Endothelial cell of umbilical vein (primary cell): Measurements from ENCODE around the gene RARA. TPM values are rescaled to one million over a fixed set of nuclear protein-coding genes. Genes with fewer than 3 reads are reported as not detected.

Experiments used
- BruUV-seq: library from RNA; stranded (reverse); fragments of 400-500 nt; replicated peaks from 2 replicates; lab custom pipeline; 2021; lab: Mats Ljungman, UMichigan
- CTCF ChIA-PET: fragments of 300-600, 350-600 bp; sonication (Branson Sonifier 250); formaldehyde crosslinking; loops from one replicate; lab custom pipeline; 2021; ENCODE audit warnings: antibody characterized with exemption, inconsistent platforms; lab: Charles Lee
- POLR2A ChIA-PET: fragments of 300-600, 350-600 bp; sonication (Branson Sonifier 250); formaldehyde crosslinking; loops from one replicate; lab custom pipeline; 2021; ENCODE audit warnings: antibody characterized with exemption, inconsistent platforms; lab: Charles Lee
- DNase-seq: peaks from one replicate; pipeline ENCODE4 v3.0.0-alpha.2; 2011; ENCODE audit warnings: low read depth, low spot score
- FAIRE-seq: peaks from 2 replicates; lab custom pipeline; 2011; peaks lifted over from hg19 to GRCh38; lab: Jason Lieb, UNC
- H2AFZ ChIP-seq: 2 replicates; pipeline ENCODE4 v1.6.0; 2012; ENCODE audit warnings: low read depth, low read length, control low read depth, inconsistent platforms
- H3K27ac ChIP-seq: 2 replicates; pipeline ENCODE4 v1.5.1; 2011; ENCODE audit warnings: low read depth, mild to moderate bottlenecking, control low read depth, low read length, moderate library complexity; ENCODE audit not compliant: insufficient read depth
- H3K27me3 ChIP-seq, 2 experiments: 2 replicates each; pipeline versions ENCODE4 v1.6.0 to v1.6.1; 2011; ENCODE audit warnings: low read length in 2 of 2, mixed read lengths in 1 of 2; ENCODE audit not compliant: control insufficient read depth in 2 of 2, insufficient read depth in 2 of 2
- H3K36me3 ChIP-seq, 2 experiments: 2 replicates in 1 of 2; 3 replicates in 1 of 2; pipeline ENCODE4 v1.5.1; 2011; ENCODE audit warnings: low read length in 2 of 2, mild to moderate bottlenecking in 1 of 2, moderate library complexity in 1 of 2; ENCODE audit not compliant: control insufficient read depth in 2 of 2, insufficient read depth in 2 of 2; ENCODE audit errors: extremely low read depth in 1 of 2
- H3K4me1 ChIP-seq: 3 replicates; pipeline ENCODE4 v1.5.1; 2011; ENCODE audit warnings: mild to moderate bottlenecking, low read length; ENCODE audit not compliant: control insufficient read depth, insufficient read depth; ENCODE audit errors: extremely low read depth
- H3K4me2 ChIP-seq: 2 replicates; pipeline ENCODE4 v1.6.1; 2011; ENCODE audit warnings: low read length, control low read depth, mixed read lengths; ENCODE audit not compliant: insufficient read depth
- H3K4me3 ChIP-seq, 3 experiments: fragments of 200-600 bp in 1 of 3; sonication (generic), shearing (Covaris generic) in 1 of 3; replicated peaks in 1 of 3; 2 replicates each; pipeline ENCODE4 v1.5.1; 2011 to 2016; ENCODE audit warnings: control low read depth in 3 of 3, low read length in 3 of 3, mild to moderate bottlenecking in 2 of 3, inconsistent platforms in 1 of 3, low read depth in 1 of 3, moderate library complexity in 1 of 3; ENCODE audit not compliant: insufficient read depth in 1 of 3
- H3K79me2 ChIP-seq: 2 replicates; pipeline ENCODE4 v1.6.0; 2012; ENCODE audit warnings: low read length, inconsistent platforms; ENCODE audit not compliant: control insufficient read depth, insufficient read depth
- H3K9ac ChIP-seq: replicated peaks from 2 replicates; pipeline ENCODE3; 2011; ENCODE audit warnings: low read length, control low read depth; ENCODE audit not compliant: insufficient read depth; ENCODE audit errors: extremely low read depth
- H3K9me1 ChIP-seq: replicated peaks from 3 replicates; pipeline ENCODE4 v1.6.0; 2011; ENCODE audit warnings: mild to moderate bottlenecking, low read length; ENCODE audit not compliant: control insufficient read depth, insufficient read depth; ENCODE audit errors: extremely low read depth
- H3K9me3 ChIP-seq: replicated peaks from 2 replicates; pipeline ENCODE4 v1.5.1; 2012; ENCODE audit warnings: low read length, inconsistent platforms; ENCODE audit not compliant: control insufficient read depth, insufficient read depth
- H4K20me1 ChIP-seq: replicated peaks from 2 replicates; pipeline ENCODE3; 2011; ENCODE audit warnings: mild to moderate bottlenecking, low read length; ENCODE audit not compliant: control insufficient read depth, insufficient read depth; ENCODE audit errors: extremely low read depth
- CTCF ChIP-seq, 2 donors: IDR thresholded peaks; 1 replicate in 1 of 2; 2 replicates in 1 of 2; pipeline ENCODE4 v1.5.1; 2011; ENCODE audit warnings: low read length in 2 of 2, mild to moderate bottlenecking in 2 of 2, moderate library complexity in 2 of 2, control low read depth in 1 of 2, inconsistent platforms in 1 of 2, low read depth in 1 of 2; ENCODE audit not compliant: insufficient read depth in 1 of 2; ENCODE audit errors: extremely low read depth in 1 of 2
- GATA2 ChIP-seq: IDR thresholded peaks from 2 replicates; pipeline ENCODE4 v1.7.0; 2011; ENCODE audit warnings: low read depth, mild to moderate bottlenecking, moderate library complexity, mixed read lengths, low read length; ENCODE audit not compliant: insufficient read length, insufficient read depth
- JUN ChIP-seq: IDR thresholded peaks from 2 replicates; pipeline ENCODE4 v1.6.1; 2011; ENCODE audit warnings: borderline replicate concordance, low read depth; ENCODE audit not compliant: insufficient read length, insufficient read depth
- MYC ChIP-seq: IDR thresholded peaks from one replicate; pipeline ENCODE4 v1.6.1; 2011; ENCODE audit warnings: mild to moderate bottlenecking, low read depth, low read length
- POLR2AphosphoS5 ChIP-seq: IDR thresholded peaks from 2 replicates; pipeline ENCODE4 v1.6.1; 2012; ENCODE audit warnings: low read depth, mild to moderate bottlenecking, control low read depth, low read length, moderate library complexity; ENCODE audit not compliant: insufficient read depth
- dilution Hi-C: fragments of 300-500 bp; cut with MboI; formaldehyde crosslinking; loops from one replicate; pipeline ENCODE4 v1.15.0; 2019; ENCODE audit warnings: low sequenced_read_pairs; ENCODE audit not compliant: extremely low pct_ligation_motif_present
- intact Hi-C: fragments of 100-400 bp; cut with micrococcal nuclease; formaldehyde crosslinking; loops from one replicate; pipeline ENCODE4 v1.10.0; 2022
- polyA plus RNA-seq, 4 experiments: library from polyadenylated mRNA; depleted of rRNA in 3 of 4; stranded (reverse) in 3 of 4; unstranded in 1 of 4; fragments of >200 nt; gene quantifications; 2 replicates each; pipeline versions ENCODE4 v1.2.1 to v1.2.3, GENCODE V29; 2011 to 2012; ENCODE audit warnings: missing spikeins in 1 of 4
- total RNA-seq: library from RNA; stranded (reverse); gene quantifications from 2 replicates; pipeline ENCODE4 v1.2.3, GENCODE V29; 2021

RARA gene
- total and polyA plus RNA-seq, 2 donors (not counting 3 experiments of a cell fraction or from before 2014, with no cell fraction given) = 11.9 to 37.8 TPM

GRCh38 chr17:40318830-40319391 is 9.9 kb downstream of the RARA start:
- intact Hi-C loops = loop anchor here (1.0 kb wide), 1 partner anchor 24 kb away; no protein-coding TSS in a partner anchor
- peak overlapping the region; percentile 89 for H3K9ac ChIP-seq
- H3K4me3 ChIP-seq = peak overlapping the region; percentile 63 to 66 (median 65)
- peaks cover 79% of the 10 kb centered on the region for H3K4me1 ChIP-seq
- H3K27ac ChIP-seq = peak overlapping the region; percentile 83
- H3K9me3 ChIP-seq = no peaks in the 10 kb centered on the region
- H3K4me2 ChIP-seq = peak overlapping the region; percentile 88
- H3K79me2 ChIP-seq = peaks cover 43% of the 10 kb centered on the region
- no peaks in the 10 kb centered on the region for H3K9me1 ChIP-seq
- H3K27me3 ChIP-seq = no peaks in the 10 kb centered on the region
- dilution Hi-C loops = no loop called here
- no peak overlapping the region for H2AFZ ChIP-seq
- ChIA-PET CTCF (interaction anchor here (0.6 to 6.9 kb wide), 9 partner anchors 9 to 108 kb away, joined by 3 to 109 read pairs (median 6); no protein-coding TSS in a partner anchor), POLR2A (interaction anchor here (1.0 kb wide), 1 partner anchor 26 kb away, joined by 3 read pairs; no protein-coding TSS in a partner anchor)
- TF ChIP-seq MYC = no peak
- TF ChIP-seq GATA2 = no peak
- TF ChIP-seq JUN = no peak
- peak; percentile 16 to 30 for TF ChIP-seq CTCF (IDR thresholded peaks at IDR 0.05; ENCODE audit: extremely low read depth in 1 of 2, insufficient read depth in 1 of 2, low read depth in 1 of 2, low read length in 2 of 2)
- no peak for TF ChIP-seq POLR2AphosphoS5
- H4K20me1 ChIP-seq = no peaks in the 10 kb centered on the region
- FAIRE-seq (peak; percentile 73), DNase-seq (peak; percentile 44)
- no TSS peak for BruUV-seq
- no peaks in the 10 kb centered on the region for H3K36me3 ChIP-seq
